HFFc6 (cell line): ENCODE data around the gene DUS2. TPM values are rescaled to one million over a fixed set of nuclear protein-coding genes. Genes with fewer than 3 reads are reported as not detected.
"Not testable (repeated sequence)": the region's sequence is repeated elsewhere in the genome, so short reads cannot be mapped to it uniquely, and the experiment has no call there.

Source experiments
- DNase-seq: peaks from one replicate; pipeline ENCODE4 v3.0.0-alpha.2; 2018
- H3K27ac Mint-ChIP-seq: 2 replicates; pipeline ENCODE4 v1.8.0; 2020; ENCODE audit warnings: mild to moderate bottlenecking, mixed read lengths
- H3K27me3 Mint-ChIP-seq: 2 replicates; pipeline ENCODE4 v1.8.0; 2021; ENCODE audit warnings: mild to moderate bottlenecking, moderate library complexity, mixed read lengths; ENCODE audit not compliant: insufficient read depth
- H3K36me3 Mint-ChIP-seq: 2 replicates; pipeline ENCODE4 v1.8.0; 2021; ENCODE audit warnings: low read depth, mixed read lengths
- H3K4me1 Mint-ChIP-seq: 2 replicates; pipeline ENCODE4 v1.8.0; 2020; ENCODE audit warnings: low read depth, mixed read lengths
- H3K4me3 Mint-ChIP-seq: 2 replicates; pipeline ENCODE4 v1.8.0; 2020; ENCODE audit warnings: mild to moderate bottlenecking, moderate library complexity, mixed read lengths
- H3K9me3 Mint-ChIP-seq: 2 replicates; pipeline ENCODE4 v1.8.0; 2020; ENCODE audit warnings: mild to moderate bottlenecking, mixed read lengths
- total RNA-seq, 6 experiments: library from RNA; stranded (reverse); fragmentation: NEBNext Ultra II Directional; extraction: Animal tissue kit (Norgen Biotek cat#: 25700); gene quantifications; 2 replicates in 1 of 6; 3 replicates in 5 of 6; pipeline ENCODE4 v1.2.3, GENCODE V29; 2021
- TF ChIP-seq, protein P1 (sequence below): fragments of 200-600 bp; sonication (generic); IDR thresholded peaks from 2 replicates; pipeline ENCODE4 v1.5.0; 2021; ENCODE audit warnings: antibody characterized with exemption, mild to moderate bottlenecking

DUS2 gene
- total RNA-seq, 6 experiments from 2014 or later: 13.3 to 17.4 (median 15.9) TPM

DNA sequence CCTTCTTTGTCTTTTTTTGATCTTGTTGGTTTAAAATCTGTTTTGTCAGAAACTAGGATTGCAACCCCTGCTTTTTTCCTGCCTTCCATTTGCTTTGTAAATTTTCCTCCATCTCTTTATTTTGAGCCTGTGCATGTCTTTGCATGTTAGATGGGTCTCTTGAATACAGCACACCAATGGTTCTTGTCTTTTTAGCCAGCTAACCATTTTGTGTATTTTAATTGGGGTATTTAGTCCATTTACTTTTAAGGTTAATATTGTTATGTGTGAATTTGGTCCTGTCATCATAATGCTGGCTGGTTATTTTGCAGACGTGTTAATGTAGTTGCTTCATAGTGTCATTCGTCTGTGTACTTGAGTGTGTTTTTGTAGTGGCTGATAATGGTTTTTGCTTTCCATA is 88.3 kb downstream of the DUS2 start:
- Mint-ChIP-seq H3K4me1 (no peaks in the 10 kb centered on the region), H3K4me3 (no peak overlapping the region), H3K9me3 (peaks cover 38% of the 10 kb centered on the region), H3K36me3 (peaks cover 41% of the 10 kb centered on the region), H3K27ac (no peak overlapping the region), H3K27me3 (no peaks in the 10 kb centered on the region)
- TF ChIP-seq, protein P1, sequence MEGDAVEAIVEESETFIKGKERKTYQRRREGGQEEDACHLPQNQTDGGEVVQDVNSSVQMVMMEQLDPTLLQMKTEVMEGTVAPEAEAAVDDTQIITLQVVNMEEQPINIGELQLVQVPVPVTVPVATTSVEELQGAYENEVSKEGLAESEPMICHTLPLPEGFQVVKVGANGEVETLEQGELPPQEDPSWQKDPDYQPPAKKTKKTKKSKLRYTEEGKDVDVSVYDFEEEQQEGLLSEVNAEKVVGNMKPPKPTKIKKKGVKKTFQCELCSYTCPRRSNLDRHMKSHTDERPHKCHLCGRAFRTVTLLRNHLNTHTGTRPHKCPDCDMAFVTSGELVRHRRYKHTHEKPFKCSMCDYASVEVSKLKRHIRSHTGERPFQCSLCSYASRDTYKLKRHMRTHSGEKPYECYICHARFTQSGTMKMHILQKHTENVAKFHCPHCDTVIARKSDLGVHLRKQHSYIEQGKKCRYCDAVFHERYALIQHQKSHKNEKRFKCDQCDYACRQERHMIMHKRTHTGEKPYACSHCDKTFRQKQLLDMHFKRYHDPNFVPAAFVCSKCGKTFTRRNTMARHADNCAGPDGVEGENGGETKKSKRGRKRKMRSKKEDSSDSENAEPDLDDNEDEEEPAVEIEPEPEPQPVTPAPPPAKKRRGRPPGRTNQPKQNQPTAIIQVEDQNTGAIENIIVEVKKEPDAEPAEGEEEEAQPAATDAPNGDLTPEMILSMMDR: no peak
- DNase-seq: no peak

- DNase-seq: no peak
- H3K4me3 Mint-ChIP-seq: no peak overlapping the region
Measured at GRCh38 chr16:68113059-68113761, 90.1 kb downstream of the DUS2 start.

DNA sequence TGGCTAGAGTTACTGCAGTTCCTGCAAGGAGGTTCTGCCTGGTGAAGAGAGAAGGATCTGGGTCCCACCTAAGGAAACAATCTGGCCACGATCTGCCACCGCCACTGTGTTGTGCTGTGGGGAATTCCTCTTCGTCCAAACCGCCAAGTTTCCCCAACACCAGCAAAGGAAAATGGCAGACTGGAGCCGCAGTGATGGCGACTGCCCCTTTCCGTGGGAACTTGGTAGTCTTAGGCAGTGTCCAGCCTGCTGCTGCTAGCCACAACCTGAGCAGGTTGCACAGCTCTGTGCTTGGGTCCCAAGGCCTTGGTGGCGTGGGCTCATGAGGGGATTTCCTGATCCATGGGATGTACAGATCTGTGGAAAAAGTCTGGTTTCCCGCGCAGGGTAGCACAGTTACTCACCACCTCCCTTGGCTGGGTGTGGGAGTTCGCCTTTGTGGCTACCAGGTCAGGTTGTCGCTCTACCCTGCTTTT is 90.7 kb downstream of the DUS2 start:
- no peak overlapping the region for H3K27ac Mint-ChIP-seq
- H3K4me3 Mint-ChIP-seq: no peak overlapping the region
- peaks cover 24% of the 10 kb centered on the region for H3K9me3 Mint-ChIP-seq
- H3K27me3 Mint-ChIP-seq: no peaks in the 10 kb centered on the region
- DNase-seq: no peak
- H3K4me1 Mint-ChIP-seq: no peaks in the 10 kb centered on the region
- TF ChIP-seq, protein P1: no peak
- peaks cover 29% of the 10 kb centered on the region for H3K36me3 Mint-ChIP-seq

More at GRCh38 chr16:68113059-68113761, 90.1 kb downstream of the DUS2 start:
- peaks cover 30% of the 10 kb centered on the region for H3K9me3 Mint-ChIP-seq
- TF ChIP-seq, protein P1: no peak
- H3K36me3 Mint-ChIP-seq: peaks cover 35% of the 10 kb centered on the region
- no peaks in the 10 kb centered on the region for H3K4me1 Mint-ChIP-seq
- no peaks in the 10 kb centered on the region for H3K27me3 Mint-ChIP-seq
- H3K27ac Mint-ChIP-seq: no peak overlapping the region

DNA sequence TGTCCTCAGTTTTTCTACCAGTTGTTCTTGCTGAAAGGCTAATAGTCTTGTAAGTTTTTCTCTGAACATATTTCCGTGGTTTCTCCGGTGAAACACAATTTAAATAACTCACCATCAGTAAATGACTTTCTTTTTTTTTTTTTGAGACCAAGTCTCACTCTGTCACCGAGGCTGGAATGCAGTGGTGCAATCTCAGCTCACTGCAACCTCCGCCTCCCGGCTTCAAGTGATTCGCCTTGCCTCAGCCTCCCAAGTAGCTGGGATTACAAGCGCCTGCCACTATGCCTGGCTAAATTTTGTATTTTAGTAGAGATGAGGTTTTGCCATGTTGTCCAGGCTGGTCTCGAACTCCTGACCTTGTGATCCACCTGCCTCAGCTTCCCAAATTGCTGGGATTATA is 91.9 kb downstream of the DUS2 start:
- H3K4me3 Mint-ChIP-seq, DNase-seq, H3K27me3 Mint-ChIP-seq, H3K4me1 Mint-ChIP-seq, H3K27ac Mint-ChIP-seq: not testable (repeated sequence)
- H3K36me3 Mint-ChIP-seq: peaks cover 18% of the 10 kb centered on the region
- H3K9me3 Mint-ChIP-seq: peaks cover 13% of the 10 kb centered on the region

DNA sequence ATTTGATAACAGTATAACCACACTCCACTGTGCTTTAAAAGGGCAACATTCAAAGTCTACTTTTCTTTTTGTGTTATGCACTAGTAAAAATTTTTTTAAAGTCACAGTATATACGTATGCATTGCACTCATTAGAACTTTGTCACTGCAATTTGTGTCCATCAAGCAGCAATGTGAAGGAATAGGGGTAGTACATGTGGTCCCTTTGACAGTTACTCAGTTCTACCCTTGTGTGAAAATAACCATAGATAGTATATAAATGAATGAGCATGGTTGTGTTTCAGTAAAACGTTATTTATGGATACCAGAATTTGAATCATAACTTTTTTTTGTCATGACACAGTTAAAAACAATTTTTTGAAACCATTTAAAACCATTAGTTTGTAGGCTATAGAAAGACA is 92.8 kb downstream of the DUS2 start:
- Mint-ChIP-seq H3K9me3 (peaks cover 7% of the 10 kb centered on the region), H3K27ac (no peak overlapping the region), H3K4me3 (no peak overlapping the region), H3K36me3 (peaks cover 12% of the 10 kb centered on the region), H3K27me3 (no peaks in the 10 kb centered on the region), H3K4me1 (no peaks in the 10 kb centered on the region)
- no peak for DNase-seq
- TF ChIP-seq, protein P1: no peak

DNA sequence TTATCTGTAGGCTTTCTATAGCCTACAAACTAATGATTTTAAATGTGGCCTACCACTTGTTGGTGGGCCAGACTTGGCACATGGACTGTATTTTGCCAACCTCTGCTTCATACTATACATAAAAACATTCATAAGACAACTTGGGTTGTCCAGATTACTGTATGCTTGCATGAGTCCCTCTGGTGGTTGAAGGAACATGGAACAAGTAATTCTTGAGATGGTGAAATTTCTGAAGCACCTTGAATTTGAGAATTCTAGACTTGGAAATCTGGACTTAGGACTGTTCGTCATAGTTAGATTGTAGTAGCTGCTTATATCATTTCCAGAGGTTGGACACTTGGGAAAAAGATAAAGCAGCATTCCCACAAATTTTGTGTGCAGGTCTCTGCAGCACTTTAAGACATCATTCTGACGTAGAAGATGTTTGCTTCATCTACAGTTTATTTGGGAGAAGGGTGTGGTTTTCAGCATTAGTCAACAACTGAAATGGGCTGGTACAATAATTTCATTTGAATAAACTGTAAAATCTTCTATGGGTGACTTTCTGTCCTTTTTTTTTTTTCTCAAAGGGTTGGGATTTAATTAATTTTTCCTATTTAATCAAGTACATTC is 93.3 kb downstream of the DUS2 start:
- H3K27me3 Mint-ChIP-seq: no peaks in the 10 kb centered on the region
- H3K4me1 Mint-ChIP-seq: no peaks in the 10 kb centered on the region
- H3K4me3 Mint-ChIP-seq: no peak overlapping the region
- TF ChIP-seq, protein P1: peak; percentile 80
- peak; percentile 39 for DNase-seq
- H3K27ac Mint-ChIP-seq: no peak overlapping the region
- peaks cover 2% of the 10 kb centered on the region for H3K9me3 Mint-ChIP-seq
- H3K36me3 Mint-ChIP-seq: peaks cover 7% of the 10 kb centered on the region
